Tibial nerve (tissue), 4 donors: Measurements from ENCODE around the gene TSPAN2.

Source experiments
- CTCF ChIP-seq, 5 experiments: fragments of 200-600 bp in 3 of 5; fragments of 450-650 bp in 2 of 5; sonication (generic) in 3 of 5; IDR thresholded peaks; one replicate each; pipeline ENCODE4 v1.5.1; 2016 to 2019; ENCODE audit warnings: antibody characterized with exemption in 5 of 5, mild to moderate bottlenecking in 3 of 5, moderate library complexity in 2 of 5
- EP300 ChIP-seq, 2 donors: sonication (generic); formaldehyde crosslinking; IDR thresholded peaks; one replicate each; pipeline ENCODE4 v1.6.1; 2017; ENCODE audit warnings: antibody characterized with exemption in 2 of 2, mild to moderate bottlenecking in 1 of 2
- POLR2A ChIP-seq, 2 donors: fragments of 450-650 bp; IDR thresholded peaks; one replicate each; pipeline ENCODE4 v1.6.1; 2017; ENCODE audit warnings: antibody characterized with exemption in 2 of 2, mild to moderate bottlenecking in 2 of 2, moderate library complexity in 2 of 2

- TF ChIP-seq POLR2A (IDR thresholded peaks at IDR 0.05) (no peak), CTCF (IDR thresholded peaks at IDR 0.05) (no peak), EP300 (IDR thresholded peaks at IDR 0.05) (no peak)
Observed at GRCh38 chr1:115098979-115099692, 9.8 kb upstream of the TSPAN2 start.
